Endodermal cell (in vitro differentiated cells): ENCODE data around the gene FGF14. TPM values are rescaled to one million over a fixed set of nuclear protein-coding genes. Genes with fewer than 3 reads are reported as not detected.

Experiments
- DNase-seq: peaks from one replicate; pipeline ENCODE4 v3.0.0-alpha.2; 2017
- H3K27ac ChIP-seq: 2 replicates; pipeline ENCODE4 v1.5.1; 2013; ENCODE audit warnings: mild to moderate bottlenecking, low read depth, low read length, moderate library complexity
- H3K27me3 ChIP-seq: 2 replicates; pipeline ENCODE4 v1.6.1; 2013; ENCODE audit warnings: mild to moderate bottlenecking, low read length, moderate library complexity; ENCODE audit not compliant: insufficient read depth, control insufficient read depth, poor library complexity, severe bottlenecking
- H3K36me3 ChIP-seq: 2 replicates; pipeline ENCODE4 v1.7.0; 2013; ENCODE audit warnings: mild to moderate bottlenecking, low read length, moderate library complexity; ENCODE audit not compliant: control insufficient read depth, insufficient read depth
- H3K4me1 ChIP-seq: one replicate; pipeline ENCODE4 v1.7.0; 2013; ENCODE audit warnings: low read length; ENCODE audit not compliant: control insufficient read depth, insufficient read depth
- H3K4me3 ChIP-seq: 2 replicates; pipeline ENCODE4 v1.5.1; 2013; ENCODE audit warnings: mild to moderate bottlenecking, low read length, moderate library complexity
- H3K9ac ChIP-seq: 2 replicates; pipeline ENCODE4 v1.6.1; 2013; ENCODE audit warnings: mild to moderate bottlenecking, low read length, moderate library complexity; ENCODE audit not compliant: poor library complexity, severe bottlenecking; ENCODE audit errors: extremely low read depth
- H3K9me3 ChIP-seq: 2 replicates; pipeline ENCODE4 v1.6.1; 2013; ENCODE audit warnings: mild to moderate bottlenecking, low read length, moderate library complexity; ENCODE audit not compliant: control insufficient read depth
- H3K27ac Mint-ChIP-seq: 2 replicates; pipeline ENCODE4 v1.8.0; 2020; ENCODE audit warnings: mixed read lengths
- H3K27me3 Mint-ChIP-seq: 2 replicates; pipeline ENCODE4 v1.8.0; 2021; ENCODE audit warnings: mild to moderate bottlenecking, mixed read lengths; ENCODE audit not compliant: insufficient read depth
- H3K36me3 Mint-ChIP-seq: 2 replicates; pipeline ENCODE4 v1.8.0; 2020; ENCODE audit warnings: low read depth, mixed read lengths
- H3K4me1 Mint-ChIP-seq: 2 replicates; pipeline ENCODE4 v1.8.0; 2020; ENCODE audit warnings: mixed read lengths
- H3K4me3 Mint-ChIP-seq: 2 replicates; pipeline ENCODE4 v1.8.0; 2020; ENCODE audit warnings: mild to moderate bottlenecking, moderate library complexity, mixed read lengths
- H3K9me3 Mint-ChIP-seq: 2 replicates; pipeline ENCODE4 v1.8.0; 2020; ENCODE audit warnings: mild to moderate bottlenecking, mixed read lengths
- CTCF ChIP-seq: fragments of 200-600 bp; sonication (generic); conservative IDR thresholded peaks from 2 replicates; pipeline ENCODE4 v1.5.0; 2021; ENCODE audit warnings: antibody characterized with exemption, mild to moderate bottlenecking
- WGBS, 2 experiments: methylation state at CpG; one replicate each; pipeline versions ENCODE4 v1.1.5 to v1.1.7; 2013; ENCODE audit warnings: missing lambda C conversion rate in 2 of 2, mixed read lengths in 1 of 2; ENCODE audit not compliant: insufficient coverage in 1 of 2, insufficient read length in 1 of 2; 5-methylcytosine and 5-hydroxymethylcytosine counted together
- total RNA-seq, 2 donors: library from RNA; stranded (reverse); fragmentation: NEBNext Ultra II Directional in 1 of 2; extraction: Animal tissue kit (Norgen Biotek cat#: 25700) in 1 of 2; gene quantifications; 2 replicates in 1 of 2; 3 replicates in 1 of 2; pipeline ENCODE4 v1.2.1, GENCODE V29; 2021

The FGF14 gene
- total RNA-seq, 2 donors from 2014 or later = 0.15 to 0.26 TPM

DNA sequence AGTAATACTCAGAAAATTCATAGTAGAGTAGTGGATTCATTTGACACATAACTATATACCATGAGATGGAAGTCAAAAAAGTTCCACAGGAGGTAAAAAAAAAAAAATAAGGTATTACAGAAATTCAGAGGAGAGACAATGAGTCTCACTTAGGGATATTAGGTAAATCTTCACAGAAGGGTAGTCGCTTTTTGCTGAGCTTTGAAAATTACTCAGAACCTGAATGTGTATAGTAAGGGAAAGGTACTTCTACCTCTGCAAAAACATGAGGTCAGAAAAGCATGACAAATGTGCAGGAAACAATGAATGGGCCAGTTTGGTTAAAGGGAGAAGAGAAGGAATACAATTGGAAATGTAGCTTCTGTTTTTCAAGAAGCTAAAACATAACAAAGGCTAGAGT is 698.8 kb downstream of the FGF14 start:
- Mint-ChIP-seq H3K4me3 (no peak overlapping the region), H3K9me3 (peaks cover 2% of the 10 kb centered on the region), H3K27me3 (no peaks in the 10 kb centered on the region), H3K36me3 (no peaks in the 10 kb centered on the region), H3K27ac (no peak overlapping the region), H3K4me1 (peaks cover 20% of the 10 kb centered on the region)
- H3K4me3 ChIP-seq = no peak overlapping the region
- WGBS, 2 experiments = 84 to 100% methylated on average over 1 of the region's 1 CpG
- no peaks in the 10 kb centered on the region for H3K27me3 ChIP-seq
- no peak for TF ChIP-seq CTCF
- DNase-seq = no peak
- H3K4me1 ChIP-seq = no peaks in the 10 kb centered on the region
- H3K9ac ChIP-seq = no peak overlapping the region
- H3K9me3 ChIP-seq = peaks cover 13% of the 10 kb centered on the region
- H3K36me3 ChIP-seq = no peaks in the 10 kb centered on the region
- no peak overlapping the region for H3K27ac ChIP-seq

- peaks cover 13% of the 10 kb centered on the region for H3K9me3 ChIP-seq
- peaks cover 3% of the 10 kb centered on the region for H3K27me3 ChIP-seq
- peaks cover 16% of the 10 kb centered on the region for H3K4me1 Mint-ChIP-seq
- DNase-seq = no peak
- no peak overlapping the region for H3K4me3 Mint-ChIP-seq
- no peaks in the 10 kb centered on the region for H3K36me3 Mint-ChIP-seq
- H3K27ac ChIP-seq = no peak overlapping the region
- H3K4me3 ChIP-seq = no peak overlapping the region
- WGBS, 2 experiments = 80 to 98% methylated on average over 1 to 3 of the region's 3 CpGs
- H3K27ac Mint-ChIP-seq = no peak overlapping the region
- H3K36me3 ChIP-seq = no peaks in the 10 kb centered on the region
- no peaks in the 10 kb centered on the region for H3K4me1 ChIP-seq
- H3K9ac ChIP-seq = no peak overlapping the region
- H3K9me3 Mint-ChIP-seq = peaks cover 2% of the 10 kb centered on the region
- TF ChIP-seq CTCF = no peak
- no peaks in the 10 kb centered on the region for H3K27me3 Mint-ChIP-seq
These were observed 701.2 kb downstream of the FGF14 start for GRCh38 chr13:101700598-101700997.

DNA sequence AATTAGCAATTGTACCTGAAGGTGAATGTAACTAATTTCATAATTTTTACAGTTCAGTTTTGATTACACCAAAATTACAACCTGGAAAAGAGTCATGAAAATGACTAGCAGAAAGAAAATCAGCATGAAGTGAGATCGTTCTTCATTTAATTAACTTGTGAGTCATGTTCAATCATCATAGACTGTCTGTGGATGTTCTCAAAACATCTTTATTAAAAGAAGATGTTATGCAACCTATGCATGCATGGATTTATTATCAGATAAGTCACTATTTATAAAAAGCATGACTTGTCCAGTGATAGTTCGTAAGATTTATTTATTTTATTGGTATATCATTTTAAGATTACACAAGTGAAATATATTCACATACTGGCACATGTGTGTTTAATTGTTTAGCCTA is 703.4 kb downstream of the FGF14 start:
- 94% methylated on average over 1 of the region's 2 CpGs; no CpG with 5 or more reads in 1 of the 2 experiments for whole genome bisulfite sequencing, 2 experiments

More for the DNA sequence above, 703.4 kb downstream of the FGF14 start:
- Histone ChIP-seq H3K9me3 (no peaks in the 10 kb centered on the region), H3K27me3 (peaks cover 5% of the 10 kb centered on the region), H3K4me3 (no peak overlapping the region), H3K36me3 (no peaks in the 10 kb centered on the region), H3K4me1 (no peaks in the 10 kb centered on the region), H3K27ac (no peak overlapping the region), H3K9ac (no peak overlapping the region)
- H3K9me3 Mint-ChIP-seq = no peaks in the 10 kb centered on the region
- no peaks in the 10 kb centered on the region for H3K36me3 Mint-ChIP-seq
- H3K4me1 Mint-ChIP-seq = peaks cover 3% of the 10 kb centered on the region
- no peaks in the 10 kb centered on the region for H3K27me3 Mint-ChIP-seq
- DNase-seq = no peak
- no peak overlapping the region for H3K4me3 Mint-ChIP-seq
- no peak overlapping the region for H3K27ac Mint-ChIP-seq
- TF ChIP-seq CTCF = no peak
